ENCODE results near the gene GLI3. TPM values are rescaled to one million over a fixed set of nuclear protein-coding genes. Genes with fewer than 3 reads are reported as not detected.

Gene GLI3
- total RNA-seq, 2 donors from 2014 or later: 9.2 to 14.7 TPM

DNA sequence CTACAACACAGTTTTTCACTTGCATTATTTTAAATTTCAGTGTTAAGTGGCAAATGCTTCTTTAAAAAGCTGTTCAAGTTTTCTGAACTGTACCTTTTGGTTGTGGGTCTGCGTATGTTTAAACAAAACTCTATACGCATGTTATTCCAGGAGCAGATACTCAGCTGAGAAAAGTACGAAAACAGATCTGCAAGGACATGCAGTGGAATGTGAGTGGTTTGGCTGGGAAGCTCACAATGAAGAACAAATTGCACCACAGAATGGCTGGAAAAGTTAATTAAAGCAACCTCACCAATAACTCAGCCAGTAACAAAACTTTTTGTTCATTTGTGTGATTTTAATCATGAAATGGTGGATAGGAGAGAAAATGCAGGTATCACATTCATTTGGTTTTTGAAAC is 17.6 kb downstream of the GLI3 start:
- Histone ChIP-seq H3K27ac (peak overlapping the region; percentile 10 to 30), H3K27me3 (replicated peaks; ENCODE audit: insufficient read depth) (no peaks in the 10 kb centered on the region), H3K36me3 (no peaks in the 10 kb centered on the region), H3K9me3 (no peaks in the 10 kb centered on the region), H3K4me1 (replicated peaks) (no peaks in the 10 kb centered on the region), H3K4me3 (no peak overlapping the region)
- DNase-seq (ENCODE audit: low spot score): peak; percentile 48
- intact Hi-C loops (cut with DNase I): no loop called here
- TF ChIP-seq, protein P1, sequence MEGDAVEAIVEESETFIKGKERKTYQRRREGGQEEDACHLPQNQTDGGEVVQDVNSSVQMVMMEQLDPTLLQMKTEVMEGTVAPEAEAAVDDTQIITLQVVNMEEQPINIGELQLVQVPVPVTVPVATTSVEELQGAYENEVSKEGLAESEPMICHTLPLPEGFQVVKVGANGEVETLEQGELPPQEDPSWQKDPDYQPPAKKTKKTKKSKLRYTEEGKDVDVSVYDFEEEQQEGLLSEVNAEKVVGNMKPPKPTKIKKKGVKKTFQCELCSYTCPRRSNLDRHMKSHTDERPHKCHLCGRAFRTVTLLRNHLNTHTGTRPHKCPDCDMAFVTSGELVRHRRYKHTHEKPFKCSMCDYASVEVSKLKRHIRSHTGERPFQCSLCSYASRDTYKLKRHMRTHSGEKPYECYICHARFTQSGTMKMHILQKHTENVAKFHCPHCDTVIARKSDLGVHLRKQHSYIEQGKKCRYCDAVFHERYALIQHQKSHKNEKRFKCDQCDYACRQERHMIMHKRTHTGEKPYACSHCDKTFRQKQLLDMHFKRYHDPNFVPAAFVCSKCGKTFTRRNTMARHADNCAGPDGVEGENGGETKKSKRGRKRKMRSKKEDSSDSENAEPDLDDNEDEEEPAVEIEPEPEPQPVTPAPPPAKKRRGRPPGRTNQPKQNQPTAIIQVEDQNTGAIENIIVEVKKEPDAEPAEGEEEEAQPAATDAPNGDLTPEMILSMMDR (IDR thresholded peaks at IDR 0.05): no peak
- TF ChIP-seq POLR2AphosphoS5 (IDR thresholded peaks at IDR 0.05) (peak; percentile 64), POLR2A (IDR thresholded peaks at IDR 0.05) (no peak)
- 22% methylated on average over 3 of the region's 3 CpGs for WGBS

DNA sequence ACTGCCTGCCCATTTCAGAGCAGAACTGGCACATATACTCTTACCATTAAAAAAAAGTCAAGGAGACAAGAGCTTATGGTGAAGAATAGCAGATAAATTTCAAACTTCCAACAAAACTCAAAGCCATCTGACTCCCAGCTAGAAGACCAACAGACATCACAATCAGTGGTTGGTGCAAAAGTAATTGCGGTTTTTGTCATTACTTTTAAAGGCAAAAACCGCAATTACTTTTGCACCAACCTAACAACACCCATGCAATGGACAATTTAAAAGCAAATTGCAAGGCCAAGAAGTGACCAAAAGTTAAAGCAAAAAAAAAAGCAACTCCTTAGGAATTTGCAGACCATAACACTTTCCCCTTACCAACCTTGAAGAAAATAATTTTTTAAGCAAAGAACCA is 18.8 kb downstream of the GLI3 start:
- DNase-seq (ENCODE audit: low spot score): no peak
- 77% methylated on average over 2 of the region's 2 CpGs for whole genome bisulfite sequencing
- H3K27ac ChIP-seq: no peak overlapping the region
- intact Hi-C loops (cut with DNase I): no loop called here
- TF ChIP-seq POLR2A (IDR thresholded peaks at IDR 0.05): no peak
- TF ChIP-seq POLR2AphosphoS5 (IDR thresholded peaks at IDR 0.05): no peak
- TF ChIP-seq, protein P1 (IDR thresholded peaks at IDR 0.05): no peak
- H3K4me3 ChIP-seq: no peak overlapping the region
- no peaks in the 10 kb centered on the region for H3K36me3 ChIP-seq
- no peaks in the 10 kb centered on the region for H3K9me3 ChIP-seq
- no peaks in the 10 kb centered on the region for H3K27me3 ChIP-seq (replicated peaks; ENCODE audit: insufficient read depth)
- H3K4me1 ChIP-seq (replicated peaks): no peaks in the 10 kb centered on the region

DNA sequence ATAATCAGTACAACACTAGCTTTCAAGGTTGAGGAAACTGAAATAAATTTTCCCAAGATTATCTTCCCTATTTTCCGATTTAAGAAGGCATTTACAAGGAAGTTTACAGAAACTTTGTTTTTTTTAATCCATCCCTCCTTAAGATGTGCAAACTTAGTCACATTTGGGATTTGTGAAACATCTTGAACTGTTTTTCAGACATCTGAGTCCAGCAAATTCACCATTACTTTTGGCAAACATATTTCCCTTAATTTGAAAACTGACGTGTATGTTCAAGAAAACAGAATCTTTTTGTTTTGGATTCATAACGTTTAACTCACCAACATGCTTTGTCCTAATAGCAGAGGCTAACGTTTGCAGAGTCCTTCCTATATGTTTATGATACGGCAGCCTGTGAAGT is 19.5 kb downstream of the GLI3 start:
- H3K4me1 ChIP-seq (replicated peaks): no peaks in the 10 kb centered on the region
- intact Hi-C loops (cut with DNase I): no loop called here
- 74% methylated on average over 5 of the region's 5 CpGs for WGBS

DNA sequence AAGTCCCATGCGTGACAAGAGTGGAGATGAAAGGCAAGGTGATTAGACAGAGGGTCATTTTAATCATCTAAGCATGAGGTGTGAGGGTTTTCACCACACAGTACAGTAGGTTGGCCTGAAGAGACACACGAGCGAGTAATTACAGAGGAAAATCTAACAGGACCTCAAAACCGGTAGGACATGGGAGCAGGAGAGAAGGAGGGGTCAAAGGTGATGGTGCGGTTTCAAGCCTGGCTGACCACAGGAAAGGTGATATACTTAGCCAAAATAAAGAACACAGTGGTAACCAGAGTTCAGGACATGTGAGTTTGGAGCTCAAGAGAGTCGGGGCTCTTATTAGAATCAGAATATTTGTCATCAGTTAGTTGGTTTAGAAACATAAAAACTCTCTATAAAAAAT is 20.0 kb downstream of the GLI3 start:
- no peak overlapping the region for H3K27ac ChIP-seq
- no peaks in the 10 kb centered on the region for H3K27me3 ChIP-seq (replicated peaks; ENCODE audit: insufficient read depth)
- TF ChIP-seq POLR2A (IDR thresholded peaks at IDR 0.05) (no peak), POLR2AphosphoS5 (IDR thresholded peaks at IDR 0.05) (no peak)
- TF ChIP-seq, protein P1 (IDR thresholded peaks at IDR 0.05): no peak
- H3K4me1 ChIP-seq (replicated peaks): no peaks in the 10 kb centered on the region
- H3K36me3 ChIP-seq: no peaks in the 10 kb centered on the region
- H3K9me3 ChIP-seq: no peaks in the 10 kb centered on the region
- DNase-seq (ENCODE audit: low spot score): no peak
- no peak overlapping the region for H3K4me3 ChIP-seq
- intact Hi-C loops (cut with DNase I): no loop called here
- 75% methylated on average over 6 of the region's 6 CpGs for WGBS

More for the DNA sequence above, 19.5 kb downstream of the GLI3 start:
- no peak for DNase-seq (ENCODE audit: low spot score)
- H3K27me3 ChIP-seq (replicated peaks; ENCODE audit: insufficient read depth): no peaks in the 10 kb centered on the region
- no peak overlapping the region for H3K4me3 ChIP-seq
- TF ChIP-seq, protein P1 (IDR thresholded peaks at IDR 0.05): no peak
- TF ChIP-seq POLR2A (IDR thresholded peaks at IDR 0.05) (no peak), POLR2AphosphoS5 (IDR thresholded peaks at IDR 0.05) (no peak)
- no peaks in the 10 kb centered on the region for H3K36me3 ChIP-seq
- no peak overlapping the region for H3K27ac ChIP-seq
- H3K9me3 ChIP-seq: no peaks in the 10 kb centered on the region

DNA sequence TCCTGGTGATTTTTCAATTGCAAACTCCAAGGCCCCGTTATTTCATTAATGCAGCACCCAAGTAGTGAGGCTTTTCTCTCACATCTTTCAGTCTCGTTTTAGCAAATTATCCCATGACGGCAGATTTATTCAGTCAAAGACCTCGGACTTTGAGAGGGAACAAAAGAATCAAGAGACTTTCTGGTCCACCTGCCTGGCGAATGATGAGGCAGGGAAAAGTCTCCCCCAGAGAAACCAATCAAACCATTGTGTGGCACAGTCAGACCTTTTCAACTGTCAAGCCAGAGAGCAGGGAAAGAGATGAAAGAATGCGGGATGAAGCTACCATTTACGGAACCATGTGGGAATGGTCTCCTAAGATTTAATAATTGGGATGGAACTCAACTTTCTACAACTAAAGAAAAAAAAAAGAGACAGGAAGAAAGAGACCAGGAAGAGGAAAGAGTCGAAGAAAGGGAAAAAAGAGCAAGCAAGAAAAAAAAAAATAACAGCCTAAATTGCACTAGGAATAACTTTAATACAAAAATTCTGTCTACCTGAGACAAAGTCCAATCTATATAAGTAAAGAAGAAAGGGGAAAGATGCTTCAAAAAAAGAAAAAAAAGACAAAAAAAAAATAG is 22.8 kb downstream of the GLI3 start:
- WGBS: 89% methylated on average over 8 of the region's 8 CpGs
- TF ChIP-seq POLR2A (IDR thresholded peaks at IDR 0.05): no peak
- TF ChIP-seq POLR2AphosphoS5 (IDR thresholded peaks at IDR 0.05): no peak
- TF ChIP-seq, protein P1 (IDR thresholded peaks at IDR 0.05): no peak
- intact Hi-C loops (cut with DNase I): no loop called here
- no peaks in the 10 kb centered on the region for H3K27me3 ChIP-seq (replicated peaks; ENCODE audit: insufficient read depth)
- no peak for DNase-seq (ENCODE audit: low spot score)
- no peaks in the 10 kb centered on the region for H3K36me3 ChIP-seq
- no peak overlapping the region for H3K27ac ChIP-seq
- no peak overlapping the region for H3K4me3 ChIP-seq
- H3K4me1 ChIP-seq (replicated peaks): no peaks in the 10 kb centered on the region
- H3K9me3 ChIP-seq: no peaks in the 10 kb centered on the region
